NCI-H2227 (cell line): ENCODE data around the gene IFI6.
A peak's percentile ranks its signal among the peaks of the same experiment; 100 is the strongest.
"Not testable (repeated sequence)": the region's sequence is repeated elsewhere in the genome, so short reads cannot be mapped to it uniquely, and the experiment has no call there.

Experiments
- DNase-seq: peaks from one replicate; lab custom pipeline; 2025; ENCODE audit not compliant: unreplicated experiment; lab: John Stamatoyannopoulos, UW

Gene IFI6, protein sequence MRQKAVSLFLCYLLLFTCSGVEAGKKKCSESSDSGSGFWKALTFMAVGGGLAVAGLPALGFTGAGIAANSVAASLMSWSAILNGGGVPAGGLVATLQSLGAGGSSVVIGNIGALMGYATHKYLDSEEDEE

DNA sequence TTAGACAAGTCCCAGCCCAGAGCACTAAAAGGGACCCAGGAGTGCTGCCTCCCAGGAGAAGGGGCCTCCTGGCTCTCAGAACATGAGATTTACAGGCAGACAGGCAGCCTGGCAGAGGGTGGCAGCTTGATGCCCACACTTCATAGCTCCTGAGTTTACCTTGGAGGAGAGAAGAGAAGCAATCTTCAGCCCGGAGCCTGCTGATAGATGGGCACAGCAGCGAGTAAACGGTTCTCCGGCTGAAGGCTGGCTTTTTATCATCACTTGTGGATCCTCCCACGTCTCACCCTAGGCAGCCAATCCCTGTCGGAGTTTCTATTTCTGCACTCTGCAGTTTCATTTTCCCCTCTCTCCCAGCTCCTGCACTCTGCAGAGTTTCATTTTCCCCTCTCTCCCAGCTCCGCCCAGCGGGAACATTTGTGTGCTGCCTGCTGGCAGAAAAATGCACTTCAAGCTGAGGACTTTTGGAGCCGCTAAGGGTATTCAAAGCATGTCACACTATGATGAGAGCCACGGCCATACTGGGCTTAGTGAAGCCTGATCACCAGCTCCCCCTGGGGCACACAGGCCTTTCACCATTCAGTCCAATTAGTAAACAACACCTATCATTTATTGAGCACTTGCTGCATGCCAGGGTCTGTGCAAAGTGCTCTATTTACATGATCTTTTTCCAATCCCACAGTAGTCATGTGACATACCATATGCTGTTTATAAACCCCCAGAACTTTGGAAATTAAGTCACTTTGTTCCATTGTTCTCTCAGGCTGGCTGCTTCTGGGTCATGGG lies at the start of gene IFI6:
TSS of gene IFI6 (minus strand) at position 229 of the 786 bp plus-strand sequence. CDS start 2,878 bp downstream, outside the sequence.
- DNase-seq, result peak; percentile 97

DNA sequence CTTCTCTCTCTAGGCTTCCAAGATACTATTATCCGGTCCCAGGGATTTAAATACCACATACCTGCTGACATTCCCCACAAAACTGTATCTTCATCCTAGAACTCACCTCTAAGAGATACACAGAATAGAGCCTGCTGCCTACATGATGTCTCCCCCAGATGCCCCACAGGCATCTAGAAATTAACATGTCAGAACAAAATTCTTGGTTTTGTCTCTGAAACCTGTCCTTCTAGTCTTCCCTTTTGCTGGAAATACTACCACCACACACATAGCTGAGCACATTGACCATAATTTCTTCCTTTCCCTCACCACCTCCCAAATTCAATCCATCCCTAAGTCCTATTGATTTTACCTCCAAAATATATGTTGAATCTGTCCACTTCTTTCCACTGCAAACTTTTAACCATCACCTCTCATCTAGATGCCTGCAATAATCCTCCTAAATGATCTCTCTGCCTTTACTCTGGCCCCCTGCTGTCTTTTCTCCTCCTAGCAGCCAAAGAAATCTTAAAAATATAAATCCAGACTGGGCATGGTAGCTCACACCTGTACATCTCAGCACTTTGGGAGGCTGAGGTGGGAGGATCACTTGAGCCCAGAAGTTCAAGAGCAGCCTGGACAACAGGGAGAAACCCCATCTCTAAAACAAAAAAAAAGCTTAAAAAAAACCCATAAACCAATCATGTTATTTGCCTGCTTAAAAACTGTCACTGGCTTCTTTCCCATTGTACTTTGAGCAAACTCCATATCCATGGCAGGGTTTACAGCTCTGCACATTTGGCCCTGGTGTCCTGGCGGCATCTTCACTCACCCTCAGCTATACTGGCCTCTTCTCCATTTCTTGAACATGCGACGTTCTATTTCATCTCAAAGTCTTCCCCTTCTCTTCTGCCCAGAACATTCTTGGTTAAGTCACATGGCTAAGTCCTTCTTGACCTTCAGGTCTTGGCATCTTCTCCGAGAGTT lies 47.6 kb upstream of the IFI6 start:
- no peak for DNase-seq

DNA sequence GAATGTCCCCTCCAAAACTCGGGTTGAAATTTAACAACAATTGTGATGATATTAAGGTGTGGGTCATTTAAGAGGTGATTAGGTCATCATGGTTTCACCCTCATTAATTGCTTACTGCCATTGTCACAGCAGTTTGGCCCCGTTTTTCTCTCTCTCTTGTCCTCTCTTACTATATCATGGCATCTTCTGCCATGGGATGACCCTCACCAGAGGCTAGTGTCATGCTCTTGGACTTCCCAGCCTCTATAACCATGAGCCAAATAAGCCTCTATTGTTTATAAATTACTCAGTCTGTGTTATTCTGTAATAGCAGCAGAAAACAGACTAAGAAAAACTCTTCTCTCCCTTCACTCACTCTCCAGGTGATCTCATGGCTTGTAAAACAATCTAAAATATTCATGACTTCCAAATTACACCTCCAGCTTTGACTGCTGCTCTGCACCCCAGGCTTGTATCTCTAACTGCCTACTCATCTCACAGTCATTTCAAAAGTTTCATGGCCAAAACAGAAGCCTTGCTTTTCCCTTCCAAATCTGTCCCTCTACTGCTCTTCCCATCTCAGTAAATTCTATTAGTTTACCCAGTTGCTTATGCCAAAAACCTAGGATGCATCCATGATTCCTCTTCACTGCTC lies 44.4 kb upstream of the IFI6 start:
- no peak for DNase-seq

DNA sequence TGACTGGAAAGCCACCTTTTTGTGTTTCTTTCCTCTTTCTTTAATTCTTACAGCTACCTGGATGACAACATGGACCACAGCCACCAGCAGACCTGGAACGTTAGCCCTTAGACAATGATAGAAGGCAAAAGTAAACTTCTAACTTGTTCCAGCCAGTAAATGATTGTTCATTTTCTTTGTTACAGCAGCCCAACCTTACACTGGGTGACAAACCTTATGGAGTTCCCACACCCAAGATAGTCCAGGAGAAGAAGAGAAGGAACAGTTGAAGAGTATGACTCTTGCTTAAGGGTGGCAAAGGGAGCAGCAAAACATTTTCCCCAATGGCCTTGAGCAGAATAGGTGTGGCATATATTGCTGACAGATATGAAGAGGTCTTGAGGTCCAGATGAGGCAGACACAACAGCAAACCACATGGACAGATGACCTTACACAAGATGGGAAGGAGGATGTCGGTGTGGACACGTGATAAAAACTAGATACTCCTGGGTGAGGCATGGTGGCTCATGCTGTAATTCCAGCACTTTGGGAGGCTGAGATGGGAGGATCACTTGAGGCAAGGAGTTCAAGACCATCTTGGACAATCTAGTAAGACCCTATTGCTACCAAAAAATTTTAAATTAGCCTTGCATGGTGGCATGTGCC lies 42.0 kb upstream of the IFI6 start:
- DNase-seq, result no peak

DNA sequence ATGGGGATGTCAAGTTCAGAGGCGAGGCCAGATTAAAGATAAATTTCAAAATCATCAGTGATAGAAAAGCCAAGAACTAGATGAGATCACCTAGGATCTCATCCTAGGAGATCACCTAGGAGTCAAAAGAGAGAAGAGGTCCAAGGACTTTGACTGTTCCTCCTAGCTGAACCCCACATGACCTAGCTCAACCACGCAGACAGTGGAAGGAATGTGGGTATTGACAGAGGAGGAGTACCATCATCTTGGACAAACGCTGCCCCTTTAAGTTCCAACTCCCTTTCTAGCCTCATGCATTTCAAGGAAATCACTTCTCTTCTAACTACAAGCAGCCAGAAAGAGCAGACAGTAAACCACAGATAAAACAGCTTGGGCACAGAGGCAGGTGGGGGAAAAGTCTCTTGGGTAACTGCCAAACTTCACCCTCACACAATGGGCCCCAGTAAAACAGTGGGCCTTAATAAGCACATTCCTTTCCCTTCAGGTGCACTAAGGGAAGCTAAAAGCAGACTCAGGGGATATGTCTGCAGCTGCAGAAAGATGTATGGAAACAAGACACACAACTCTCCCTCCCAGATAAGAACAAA lies 41.2 kb upstream of the IFI6 start:
- DNase-seq, result no peak

DNA sequence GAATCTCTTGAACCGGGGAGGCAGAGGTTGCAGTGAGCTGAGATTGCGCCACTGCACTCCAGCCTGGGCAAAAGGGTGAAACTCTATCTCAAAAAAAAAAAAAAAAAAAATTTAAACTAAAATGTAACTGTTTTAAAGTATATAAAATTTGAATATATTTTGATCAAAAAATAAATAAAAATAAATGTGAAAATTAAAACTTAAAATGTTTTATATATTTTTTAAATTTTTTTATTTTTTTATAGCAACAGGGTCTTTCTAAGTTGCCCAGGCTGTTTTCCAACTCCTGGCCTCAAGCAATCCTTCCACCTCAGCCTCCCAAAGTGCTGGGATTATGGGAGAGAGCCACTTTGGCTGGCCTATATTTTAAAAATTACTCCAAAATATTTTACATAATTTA lies 38.6 kb upstream of the IFI6 start:
- DNase-seq, result no peak

DNA sequence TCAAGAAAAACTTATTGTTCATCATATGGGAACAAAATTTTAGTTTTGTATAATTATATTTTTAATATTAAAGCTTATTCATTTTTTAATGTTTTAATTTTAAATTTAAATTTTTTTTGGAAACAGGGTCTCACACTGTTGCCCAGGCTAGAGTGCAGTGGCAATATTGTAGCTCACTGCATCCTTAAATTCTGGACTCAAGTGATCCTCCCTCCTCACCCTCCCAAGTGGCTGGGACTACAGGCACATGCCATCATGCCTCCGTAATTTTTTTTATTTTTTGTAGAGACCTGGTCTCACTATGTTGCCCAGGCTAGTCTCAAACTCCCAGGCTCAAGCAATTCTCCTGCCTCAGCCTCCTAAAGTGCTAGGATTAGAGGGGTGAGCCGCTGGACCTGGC lies 33.6 kb upstream of the IFI6 start:
- DNase-seq, result no peak

DNA sequence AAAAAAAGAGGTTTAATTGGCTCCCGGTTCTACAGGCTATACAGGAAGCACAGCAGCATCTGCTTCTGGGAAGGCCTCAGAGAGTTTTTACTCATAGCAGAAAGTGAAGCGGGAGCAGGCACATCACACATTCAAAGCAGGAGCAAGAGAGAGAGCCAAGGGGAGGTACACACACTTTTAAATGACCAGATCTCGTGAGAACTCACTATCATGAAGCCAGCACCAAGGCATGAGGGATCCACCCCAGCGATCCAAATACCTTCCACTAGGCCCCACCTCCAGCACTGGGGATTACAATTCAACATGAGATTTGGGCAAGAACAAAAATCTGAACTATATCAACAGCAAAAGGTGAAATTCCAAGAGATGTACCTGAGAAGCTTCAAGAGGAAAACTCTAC lies 33.0 kb upstream of the IFI6 start:
- no peak for DNase-seq

DNA sequence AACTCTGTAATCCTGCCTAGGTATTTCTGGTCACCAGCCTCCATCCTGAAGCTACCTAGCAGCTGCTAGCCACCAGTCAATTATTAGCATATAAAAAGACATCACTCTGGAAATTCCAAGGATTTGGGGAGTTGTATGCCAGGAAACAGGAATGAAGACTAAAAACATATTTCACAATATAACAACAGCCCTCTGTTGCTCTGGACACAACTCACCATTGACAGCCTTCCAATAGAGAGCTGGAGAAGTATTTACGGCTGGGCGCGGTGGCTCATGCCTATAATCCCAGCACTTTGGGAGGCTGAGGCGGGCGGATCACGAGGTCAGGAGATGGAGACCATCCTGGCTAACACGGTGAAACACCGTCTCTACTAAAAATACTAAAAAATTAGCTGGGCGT lies 24.8 kb upstream of the IFI6 start:
- DNase-seq, result not testable (repeated sequence)

DNA sequence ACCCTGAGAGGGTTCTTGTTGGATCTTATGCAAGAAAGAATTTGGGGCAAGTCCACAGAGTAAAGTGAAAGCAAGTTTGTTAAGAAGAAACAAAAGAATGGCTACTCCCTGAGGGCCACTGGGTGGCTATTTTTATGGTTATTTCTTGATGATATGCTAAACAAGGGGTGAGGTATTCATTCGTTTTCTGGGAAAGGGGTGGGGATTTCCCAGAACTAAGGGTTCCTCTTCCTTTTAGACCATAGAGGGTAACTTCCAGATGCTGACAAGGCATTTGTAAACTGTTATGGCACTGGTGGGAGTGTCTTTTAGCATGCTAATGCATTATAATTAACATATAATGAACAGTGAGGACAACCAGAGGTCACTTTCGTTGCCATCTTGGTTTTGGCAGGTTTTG lies 18.2 kb upstream of the IFI6 start:
- DNase-seq, result no peak

DNA sequence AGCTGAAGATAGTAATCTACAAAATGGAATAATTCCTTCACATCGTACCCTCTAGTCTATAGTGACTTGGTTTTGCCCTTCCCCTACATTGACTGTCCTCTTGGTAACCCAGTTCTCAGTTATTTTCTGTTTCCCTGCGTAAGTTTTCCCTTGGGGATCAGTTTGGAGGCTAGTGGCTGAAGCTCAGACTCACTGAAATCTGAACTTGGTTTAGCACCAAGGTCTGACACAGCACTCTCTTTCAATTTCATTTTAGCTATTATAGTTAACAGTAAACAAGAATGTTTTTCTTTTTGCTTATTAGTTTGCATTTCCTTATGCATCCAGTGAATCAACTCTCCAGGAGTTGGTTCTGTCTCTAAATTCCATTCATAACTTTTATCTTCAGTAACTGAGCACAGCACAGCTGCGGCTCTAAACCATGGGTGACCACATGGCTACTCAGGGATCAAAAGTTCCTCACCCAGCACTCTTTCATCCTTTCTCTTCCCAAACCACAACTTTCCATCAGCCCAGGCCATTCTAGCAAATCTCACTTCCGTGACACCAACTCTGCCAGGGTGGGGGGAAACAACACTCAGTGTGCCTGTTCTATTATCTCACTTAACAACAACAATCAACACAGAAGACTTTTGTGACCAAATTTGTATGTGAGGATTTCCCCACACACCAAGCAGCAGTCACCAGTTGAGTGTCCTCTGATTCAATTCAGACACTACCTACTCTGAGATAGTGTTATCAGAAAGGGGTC lies 17.6 kb upstream of the IFI6 start:
- DNase-seq, result no peak

DNA sequence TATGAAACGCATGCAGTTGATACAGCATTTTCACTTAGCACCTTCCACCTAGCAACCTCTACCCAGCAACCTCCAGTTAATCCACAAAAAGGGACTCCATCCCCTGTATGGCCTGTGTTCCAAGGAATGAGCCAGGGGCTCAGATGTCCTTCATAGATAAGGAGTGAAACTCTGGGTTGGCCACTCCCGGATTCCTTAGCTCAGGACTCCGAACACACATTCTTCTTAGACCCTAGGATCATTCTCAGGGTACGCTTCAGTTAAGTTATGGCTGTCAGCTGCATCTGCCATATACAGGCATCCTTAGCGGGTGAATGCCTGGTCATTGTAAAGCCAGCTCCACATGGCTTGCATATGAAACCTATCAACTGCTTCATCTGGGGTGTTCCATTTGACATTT lies 15.9 kb upstream of the IFI6 start:
- no peak for DNase-seq

DNA sequence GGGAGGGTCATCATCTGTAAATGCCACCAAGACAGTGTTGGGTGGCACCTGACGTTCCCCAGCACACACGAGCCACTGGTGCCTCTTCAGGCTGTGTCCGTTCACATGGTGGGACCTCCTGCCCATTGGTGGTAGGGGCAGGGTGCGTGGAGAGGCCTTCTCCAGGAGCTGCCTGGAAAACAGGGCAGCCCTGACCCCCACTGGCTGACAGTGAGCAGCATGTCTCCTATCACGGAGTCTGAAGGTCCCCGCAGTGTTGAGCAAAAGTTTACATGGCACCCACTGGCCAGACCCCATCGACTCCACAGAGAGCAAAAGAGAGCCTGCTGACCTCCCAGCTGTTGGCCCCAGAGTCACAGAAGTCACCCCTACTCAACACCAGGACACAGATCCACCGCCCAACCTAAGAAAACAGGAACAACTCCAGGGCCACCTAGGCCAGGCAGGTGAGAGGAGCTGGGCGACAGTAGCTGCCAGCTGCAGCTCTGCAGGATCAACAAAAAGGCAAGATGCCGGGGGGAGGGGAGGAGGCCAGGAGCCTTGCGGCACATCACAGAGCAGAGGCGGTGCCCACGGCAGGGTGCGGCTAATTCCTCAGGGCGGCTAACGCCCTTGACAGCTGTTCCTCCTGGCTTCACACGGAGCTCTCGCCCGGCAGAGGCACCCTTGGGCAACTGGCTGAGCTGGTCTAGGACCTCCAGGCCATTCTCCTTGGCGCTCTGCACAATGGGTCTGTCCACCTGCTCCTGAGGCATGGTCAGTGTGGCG lies 14.4 kb upstream of the IFI6 start:
- peak; percentile 46 for DNase-seq

DNA sequence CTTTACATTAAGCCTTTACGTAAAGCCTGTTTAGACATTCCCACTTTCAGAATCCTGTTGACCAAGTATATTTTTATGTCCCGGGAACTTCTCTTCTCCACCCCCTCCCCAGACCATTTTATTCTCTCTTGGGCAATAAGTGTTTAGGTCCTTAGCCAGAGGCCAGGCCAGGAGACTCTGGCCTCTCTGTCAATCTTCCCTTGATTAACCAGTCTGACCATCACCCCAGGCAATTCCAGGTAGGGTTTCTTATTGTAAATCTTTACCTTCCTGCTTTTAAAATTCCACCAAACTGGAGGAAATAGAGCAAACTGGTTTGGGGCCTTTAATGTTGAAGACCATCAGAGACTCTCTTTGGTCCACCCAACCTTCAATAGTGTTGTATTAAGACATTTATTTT lies 12.2 kb upstream of the IFI6 start:
- DNase-seq, result no peak

DNA sequence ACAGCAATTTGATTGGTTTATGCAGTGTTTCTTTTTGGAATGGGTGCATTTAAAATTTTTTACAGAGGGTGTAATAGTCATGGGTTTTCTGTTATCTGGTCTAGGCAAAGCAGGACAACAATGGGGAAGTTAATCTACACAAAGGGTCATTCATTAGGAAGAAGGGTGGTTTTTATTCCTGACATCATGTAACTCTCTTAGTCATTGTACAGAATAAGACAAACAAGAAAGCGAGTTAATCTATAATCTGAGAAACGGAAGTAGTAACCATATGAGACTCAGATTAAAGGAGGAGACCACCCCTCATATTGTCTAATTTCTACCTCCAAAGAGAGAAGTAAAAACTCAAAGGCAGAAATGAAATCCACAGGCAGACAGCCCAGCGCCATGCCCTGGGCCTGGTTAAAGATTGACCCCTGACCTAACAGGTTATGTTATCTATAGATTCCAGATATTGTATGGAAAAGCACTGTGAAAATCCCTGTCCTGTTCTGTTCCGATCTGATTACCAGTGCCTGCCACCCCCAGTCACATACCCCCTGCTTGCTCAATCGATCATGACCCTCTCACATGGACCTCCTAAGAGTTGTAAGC lies 10.5 kb upstream of the IFI6 start:
- no peak for DNase-seq

DNA sequence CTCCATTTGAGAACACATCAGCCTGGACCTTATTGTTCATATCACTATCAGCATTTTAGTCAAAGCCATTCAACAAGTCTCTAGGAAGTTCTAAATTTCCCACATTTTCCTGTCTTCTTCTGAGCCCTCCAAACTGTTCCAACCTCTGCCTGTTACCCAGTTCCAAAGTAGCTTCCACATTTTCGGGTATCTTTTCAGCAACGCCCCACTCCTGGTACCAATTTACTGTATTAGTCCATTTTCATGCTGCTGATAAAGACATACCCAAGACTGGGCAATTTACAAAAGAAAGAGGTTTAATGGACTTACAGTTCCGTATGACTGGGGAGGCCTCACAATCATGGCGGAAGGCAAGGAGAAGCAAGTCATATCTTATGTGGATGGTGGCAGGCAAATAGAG lies 9.6 kb upstream of the IFI6 start:
- DNase-seq, result not testable (repeated sequence)

DNA sequence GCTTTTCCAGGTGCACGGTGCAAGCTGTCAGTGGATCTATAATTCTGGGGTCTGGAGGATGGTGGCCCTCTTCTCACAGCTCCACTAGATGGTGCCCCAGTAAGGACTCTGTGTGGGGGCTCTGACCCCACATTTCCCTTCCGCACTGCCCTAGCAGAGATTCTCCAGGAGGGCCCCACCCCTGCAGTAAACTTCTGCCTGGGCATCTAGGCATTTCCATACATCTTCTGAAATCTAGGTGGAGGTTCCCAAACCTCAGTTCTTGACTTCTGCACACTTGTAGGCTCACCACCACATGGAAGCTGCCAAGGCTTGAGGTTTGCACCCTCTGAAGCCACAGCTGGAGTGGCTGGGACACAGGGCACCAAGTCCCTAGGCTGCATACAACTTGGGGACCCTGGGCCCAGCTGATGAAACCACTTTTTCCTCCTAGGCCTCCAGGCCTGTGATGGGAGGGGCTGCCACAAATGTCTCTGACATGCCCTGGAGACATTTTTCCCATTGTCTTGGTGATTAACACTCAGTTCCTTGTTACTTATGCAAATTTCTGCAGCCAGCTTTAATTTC lies 8.3 kb upstream of the IFI6 start:
- not testable (repeated sequence) for DNase-seq

DNA sequence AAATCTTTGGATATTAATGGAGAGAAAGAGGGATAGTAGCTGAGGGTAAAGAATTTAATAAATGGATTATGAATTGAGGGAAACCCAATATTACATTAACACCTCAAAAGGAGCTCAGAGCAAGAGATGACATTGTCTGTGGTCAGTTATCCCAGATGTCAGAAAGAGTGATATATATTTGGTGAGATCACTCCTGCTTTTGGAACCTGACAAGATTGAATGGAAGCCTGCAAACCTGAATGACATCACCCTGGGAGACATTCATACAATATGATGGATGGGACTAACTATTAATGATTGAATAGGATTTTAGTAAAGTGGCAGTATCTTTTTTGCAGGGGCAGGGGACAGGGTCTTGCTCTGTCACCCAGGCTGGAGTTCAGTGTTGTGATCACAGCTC lies 6.8 kb upstream of the IFI6 start:
- DNase-seq, result no peak
